Stimulated activated CD8-positive, alpha-beta memory T cell treated with anti-CD3 and anti-CD28 coated beads, Interleukin-2, amount 100 ng/mL, for 1 hour (primary cell): ENCODE results near the gene MELK.

Experiments used
- DNase-seq, 2 donors: peaks; one replicate each; pipeline ENCODE4 v3.0.0-alpha.2; 2020; ENCODE audit warnings: low read depth in 2 of 2

MELK gene

DNA sequence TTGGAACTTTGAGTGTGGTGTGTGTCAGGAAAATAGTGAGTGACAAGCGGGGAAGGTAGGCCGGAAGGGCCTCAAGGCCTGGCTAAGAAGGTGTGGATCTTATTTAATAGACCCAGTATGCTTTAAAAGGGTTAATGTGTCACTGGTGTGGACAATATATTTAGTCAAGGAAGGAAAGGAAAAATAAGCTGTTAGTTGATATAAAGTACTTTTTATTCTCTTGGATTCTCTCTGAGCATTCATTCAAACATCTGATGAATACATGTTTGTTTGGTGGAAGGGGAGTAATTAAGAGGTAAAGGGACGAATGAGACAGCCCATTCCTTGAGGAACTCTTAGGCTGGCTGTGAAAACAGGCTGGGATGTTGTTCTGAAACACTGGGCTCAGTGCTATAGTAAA is 98.9 kb downstream of the MELK start:
- DNase-seq = no peak

DNA sequence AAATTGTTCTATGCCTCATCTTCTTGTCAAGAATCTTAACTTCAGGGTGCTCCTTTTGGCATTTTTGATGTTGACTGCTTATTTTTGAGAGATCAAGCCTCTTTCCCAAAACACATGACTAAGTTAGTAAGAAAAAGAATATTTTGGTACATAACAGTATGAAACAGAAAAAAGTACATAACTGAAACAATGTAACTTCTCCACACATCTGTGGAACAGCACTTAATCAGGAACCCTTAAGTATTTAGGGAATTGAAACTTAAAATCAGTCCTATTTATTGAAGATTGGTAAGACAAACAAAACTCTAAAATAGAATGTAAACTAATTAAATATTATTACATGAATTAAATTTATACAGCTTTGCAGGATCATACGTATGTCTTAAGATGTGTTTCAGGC is 103.4 kb downstream of the MELK start:
- no peak for DNase-seq

DNA sequence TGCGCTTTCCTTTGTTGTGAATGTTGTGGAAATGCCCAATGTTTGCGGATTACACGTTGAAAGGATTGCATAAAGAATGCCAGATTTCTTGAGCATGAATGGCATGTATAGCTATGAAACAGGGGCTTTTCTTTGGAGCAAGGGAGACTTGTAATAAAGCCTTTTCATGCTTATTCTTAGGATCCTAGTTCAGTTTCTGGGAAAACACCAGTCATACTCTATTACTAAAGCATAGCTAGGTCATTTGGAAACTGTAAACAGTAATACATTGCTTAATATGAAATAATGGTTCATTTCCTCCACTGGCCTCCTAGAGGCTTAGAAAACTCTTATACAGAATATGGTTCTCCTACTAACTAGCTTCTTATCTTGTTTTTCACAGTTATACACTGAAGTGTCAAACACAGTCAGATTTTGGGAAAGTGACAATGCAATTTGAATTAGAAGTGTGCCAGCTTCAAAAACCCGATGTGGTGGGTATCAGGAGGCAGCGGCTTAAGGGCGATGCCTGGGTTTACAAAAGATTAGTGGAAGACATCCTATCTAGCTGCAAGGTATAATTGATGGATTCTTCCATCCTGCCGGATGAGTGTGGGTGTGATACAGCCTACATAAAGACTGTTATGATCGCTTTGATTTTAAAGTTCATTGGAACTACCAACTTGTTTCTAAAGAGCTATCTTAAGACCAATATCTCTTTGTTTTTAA is 104.2 kb downstream of the MELK start:
- no peak for DNase-seq

DNA sequence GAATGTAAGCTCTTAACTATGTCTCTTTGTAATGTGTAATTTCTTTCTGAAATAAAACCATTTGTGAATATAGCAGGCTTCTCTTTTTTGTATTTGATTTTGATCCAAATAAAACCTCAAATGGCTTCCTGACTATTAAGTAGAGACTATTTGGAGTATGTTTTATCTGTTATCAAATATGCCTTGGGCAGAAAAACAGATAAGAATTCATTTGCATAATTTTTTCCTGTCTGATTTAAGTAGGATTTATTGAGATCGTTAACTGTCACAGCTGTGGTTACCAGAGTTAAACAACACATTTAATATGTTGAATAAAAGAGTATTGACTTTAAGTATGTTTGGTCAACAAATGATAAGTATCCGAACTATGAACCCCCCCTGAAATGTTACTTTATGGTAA is 104.9 kb downstream of the MELK start:
- DNase-seq = no peak

DNA sequence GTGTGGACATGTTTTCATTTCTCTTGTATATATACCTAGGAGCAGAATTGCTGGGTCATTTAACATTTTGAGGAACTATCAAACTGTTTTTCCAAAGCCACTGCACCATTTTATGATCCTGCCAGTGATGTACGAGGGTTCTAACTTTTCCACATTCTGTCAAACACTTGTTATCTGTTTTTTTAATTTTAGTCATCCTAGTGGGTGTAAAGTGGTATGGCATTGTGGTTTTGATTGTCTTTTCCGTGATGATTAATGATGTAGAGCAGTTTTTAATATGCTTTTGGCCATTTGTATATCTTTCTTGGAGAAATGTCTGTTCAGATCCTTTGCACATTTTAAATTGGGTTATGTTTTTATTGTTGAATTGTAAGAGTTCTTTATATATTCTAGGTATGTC is 107.0 kb downstream of the MELK start:
- DNase-seq = no peak

GRCh38 chr9:36686471-36686870 is 113.8 kb downstream of the MELK start:
- DNase-seq = no peak

- no peak for DNase-seq
Measured at GRCh38 chr9:36690412-36691168, 117.9 kb downstream of the MELK start.

DNA sequence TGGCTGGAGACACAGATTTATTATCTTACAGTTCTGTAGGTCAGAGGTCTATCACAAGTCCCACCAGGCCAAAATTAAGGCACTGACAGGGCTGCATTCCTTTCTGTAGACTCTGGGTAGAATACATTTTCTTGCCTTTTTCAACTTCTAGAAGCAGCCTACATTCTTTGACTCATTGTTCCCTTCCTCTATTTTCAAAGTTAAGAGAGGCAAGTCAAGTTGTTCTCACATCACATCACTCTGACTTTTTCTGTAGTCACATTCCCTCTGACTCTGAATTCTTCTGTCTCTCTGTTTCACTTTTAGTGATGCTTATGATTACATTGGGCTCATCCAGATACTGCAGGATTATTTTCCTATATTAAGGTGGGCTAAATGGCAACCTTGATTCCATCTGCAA is 119.0 kb downstream of the MELK start:
- no peak for DNase-seq

- DNase-seq = no peak
Measured at GRCh38 chr9:36698984-36699383, 126.3 kb downstream of the MELK start.

DNA sequence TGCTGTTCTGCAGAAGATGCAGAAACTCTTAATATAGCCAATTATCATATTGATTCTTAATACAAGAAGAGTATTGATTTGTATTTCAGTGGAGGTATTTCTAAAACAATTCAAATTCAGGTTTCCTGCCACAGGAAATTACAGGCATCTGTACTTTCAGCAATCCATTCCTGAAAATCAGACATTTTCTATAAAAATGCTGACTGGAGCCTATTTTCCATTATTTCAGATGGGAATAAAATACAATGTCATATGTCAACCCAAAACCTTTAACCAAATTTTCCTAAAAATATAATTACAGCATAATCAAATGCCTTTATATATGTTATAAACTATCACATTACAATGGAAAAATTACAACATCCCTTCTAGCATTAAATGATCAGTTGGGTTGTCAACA is 131.5 kb downstream of the MELK start:
- DNase-seq = no peak

- no peak for DNase-seq
Measured at GRCh38 chr9:36713515-36714490, 141.1 kb downstream of the MELK start.

DNA sequence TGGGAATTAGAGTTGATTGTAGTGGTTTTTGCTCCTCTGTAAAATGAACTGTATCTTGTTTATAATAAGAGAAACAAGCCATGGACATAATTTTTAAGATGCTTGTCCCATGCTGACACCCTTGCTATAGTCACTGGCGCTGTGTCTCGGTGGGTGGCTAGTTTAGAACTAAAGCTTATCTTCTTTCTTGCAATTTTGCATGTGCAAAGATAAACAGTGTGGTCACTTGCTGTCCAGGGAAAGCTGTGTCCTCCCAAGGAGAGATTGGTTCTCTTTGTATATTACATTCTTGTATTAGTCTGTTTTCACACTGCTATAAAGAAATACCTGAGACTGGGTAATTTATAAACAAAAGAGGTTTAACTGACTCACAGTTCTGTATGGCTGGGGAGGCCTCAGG is 143.8 kb downstream of the MELK start:
- no peak for DNase-seq

- no peak for DNase-seq
Measured at GRCh38 chr9:36717276-36717675, 144.6 kb downstream of the MELK start.

DNA sequence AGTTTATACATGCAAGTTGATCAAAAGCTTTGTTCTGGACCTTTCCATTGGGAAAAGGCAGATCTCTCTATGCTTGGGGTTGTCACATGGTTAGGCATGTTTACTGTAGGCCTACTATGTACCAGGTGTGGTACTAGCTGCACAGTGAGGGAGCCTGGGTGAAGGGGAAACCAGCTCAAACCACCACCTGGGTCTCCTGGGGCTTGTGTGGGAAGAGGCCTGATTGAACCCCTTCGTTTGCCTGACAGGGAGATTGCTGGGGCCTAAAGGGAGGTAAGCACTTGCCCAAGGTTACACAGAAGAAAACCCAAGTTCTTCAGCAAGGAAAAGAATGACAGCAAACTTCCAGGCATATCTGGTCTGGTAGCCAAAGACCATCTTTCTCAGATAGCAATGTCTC is 145.9 kb downstream of the MELK start:
- no peak for DNase-seq

DNA sequence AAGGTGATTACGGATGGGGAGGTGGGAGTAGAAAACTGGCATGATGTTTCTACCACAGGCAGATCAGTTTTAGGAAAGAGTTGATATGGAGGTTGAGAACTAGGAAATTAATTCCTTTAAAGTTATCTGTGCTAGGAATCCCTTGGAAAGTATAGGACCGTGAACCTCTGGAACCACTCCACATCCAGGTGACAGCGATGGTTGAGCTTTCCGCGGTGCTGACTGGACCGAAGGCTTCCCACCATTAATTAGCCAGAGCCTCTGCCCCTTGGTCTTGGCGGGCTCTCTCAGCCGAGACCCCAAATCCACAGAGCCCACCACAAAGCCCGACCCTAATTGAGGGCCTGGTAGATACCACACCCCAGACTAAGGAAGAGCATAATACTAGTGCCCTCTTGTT is 147.3 kb downstream of the MELK start:
- DNase-seq = no peak

DNA sequence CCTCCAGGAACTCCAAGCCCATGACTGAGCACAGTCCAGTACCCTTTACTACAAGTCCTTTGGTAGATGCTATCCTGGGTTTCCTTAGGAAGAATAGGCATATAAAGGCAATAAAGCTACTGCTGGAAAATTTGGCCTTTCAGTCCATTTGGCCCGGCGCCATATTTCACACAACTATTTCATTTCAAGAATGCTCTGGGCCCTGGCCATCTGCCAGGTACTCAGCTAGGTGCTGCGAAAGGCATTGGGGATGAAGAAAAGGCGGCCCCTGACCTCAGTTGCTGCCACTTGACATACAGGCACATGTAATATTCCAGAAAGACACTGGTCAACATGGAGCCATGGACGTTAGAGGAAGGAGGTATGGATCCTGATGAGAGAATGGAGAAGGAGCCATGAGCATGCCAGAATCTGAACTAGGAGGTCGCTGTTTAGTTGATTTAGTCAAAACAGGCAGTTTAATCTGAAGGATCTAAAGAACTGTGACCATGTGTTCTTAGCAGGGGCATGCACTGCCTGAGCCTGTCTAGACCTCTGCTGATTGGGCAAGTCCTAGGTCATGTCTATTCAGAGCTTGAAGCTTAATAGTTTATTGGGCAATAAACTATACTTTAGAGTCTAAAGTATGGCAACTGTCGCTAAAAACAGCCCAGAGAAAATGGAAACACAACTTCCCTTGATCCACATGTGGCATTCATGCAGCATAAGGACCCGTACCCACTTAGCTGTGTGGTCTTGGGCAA is 149.3 kb downstream of the MELK start:
- DNase-seq = no peak

DNA sequence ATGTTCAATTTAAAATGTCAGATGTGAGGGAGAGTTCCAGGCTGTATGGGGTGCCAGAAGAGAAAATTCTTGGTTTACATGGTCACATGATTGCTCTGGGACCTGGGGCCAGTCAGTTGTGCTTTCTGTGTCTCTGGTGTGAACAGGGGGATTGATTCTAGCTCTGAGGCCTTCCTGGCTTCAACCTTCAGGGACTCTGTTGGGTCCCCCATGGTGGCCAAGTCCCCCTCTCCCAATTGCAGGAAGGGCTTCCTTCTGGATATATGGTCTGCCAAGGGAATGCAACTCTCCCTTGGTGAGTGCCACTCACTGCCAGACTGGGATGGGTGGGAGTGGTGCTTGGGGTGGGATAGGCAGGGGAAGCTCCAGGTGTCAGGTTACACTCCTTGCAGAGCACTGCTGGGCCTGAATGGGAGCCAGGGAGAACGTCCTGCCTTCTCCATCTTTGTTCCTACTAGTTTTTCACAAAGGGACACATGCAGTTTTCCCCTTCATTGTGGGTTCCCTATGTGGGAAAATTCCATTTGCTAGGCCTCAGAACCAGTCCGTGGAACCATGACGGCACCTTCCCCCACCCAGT is 153.2 kb downstream of the MELK start:
- DNase-seq = no peak
